Stimulated activated CD4-positive, alpha-beta T cell treated with anti-CD3 and anti-CD28 coated beads, Interleukin-15, amount 100 ng/mL, for 1 hour (primary cell): ENCODE measurements around the gene FLNC.
A peak's percentile ranks its signal among the peaks of the same experiment; 100 is the strongest.

Source experiments
- DNase-seq, 2 donors: peaks; one replicate each; pipeline ENCODE4 v3.0.0-alpha.2; 2020; ENCODE audit warnings: low read depth in 1 of 2, low spot score in 1 of 2

The FLNC gene

DNA sequence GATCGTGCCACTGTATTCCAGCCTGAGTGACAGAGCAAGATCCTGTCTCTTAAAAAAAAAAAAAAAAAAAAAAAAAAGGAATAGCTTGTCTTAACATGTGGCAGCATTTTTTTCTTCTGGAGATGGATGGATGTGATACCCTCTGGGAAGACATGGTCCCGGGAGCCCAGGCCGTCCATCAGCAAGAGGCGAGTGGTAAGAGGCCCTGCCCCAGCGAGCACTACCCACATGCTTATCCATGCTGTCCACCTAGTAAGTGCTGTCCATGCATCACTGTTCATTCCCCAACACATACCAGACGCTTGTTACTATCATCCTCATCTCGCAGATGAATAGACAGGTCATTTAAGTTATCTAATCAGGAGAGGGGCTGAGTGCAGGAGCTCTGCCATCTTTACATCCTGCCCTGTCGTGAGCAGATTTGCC lies 45.3 kb downstream of the FLNC start:
- no peak for DNase-seq

GRCh38 chr7:128876127-128876526 lies 45.9 kb downstream of the FLNC start:
- DNase-seq: no peak

DNA sequence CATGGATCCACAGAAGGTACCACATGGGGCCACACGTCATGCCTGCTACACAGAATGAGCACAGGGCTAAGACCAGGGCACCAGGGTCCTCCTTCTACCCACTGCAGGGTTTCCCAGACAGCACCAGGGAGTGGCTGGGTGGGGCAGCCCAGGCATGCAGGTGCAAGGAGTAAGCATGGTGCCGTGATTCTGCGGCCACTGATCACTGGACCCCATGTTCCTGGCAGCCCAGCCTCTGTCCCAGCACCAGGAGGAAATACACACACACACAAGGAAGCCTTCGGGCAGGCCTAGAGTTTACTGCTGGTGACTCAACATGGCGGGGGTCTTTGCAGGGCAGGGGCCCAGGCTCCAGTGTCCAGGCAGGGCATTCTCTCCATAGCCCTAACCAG lies 46.4 kb downstream of the FLNC start:
- DNase-seq: no peak

DNA sequence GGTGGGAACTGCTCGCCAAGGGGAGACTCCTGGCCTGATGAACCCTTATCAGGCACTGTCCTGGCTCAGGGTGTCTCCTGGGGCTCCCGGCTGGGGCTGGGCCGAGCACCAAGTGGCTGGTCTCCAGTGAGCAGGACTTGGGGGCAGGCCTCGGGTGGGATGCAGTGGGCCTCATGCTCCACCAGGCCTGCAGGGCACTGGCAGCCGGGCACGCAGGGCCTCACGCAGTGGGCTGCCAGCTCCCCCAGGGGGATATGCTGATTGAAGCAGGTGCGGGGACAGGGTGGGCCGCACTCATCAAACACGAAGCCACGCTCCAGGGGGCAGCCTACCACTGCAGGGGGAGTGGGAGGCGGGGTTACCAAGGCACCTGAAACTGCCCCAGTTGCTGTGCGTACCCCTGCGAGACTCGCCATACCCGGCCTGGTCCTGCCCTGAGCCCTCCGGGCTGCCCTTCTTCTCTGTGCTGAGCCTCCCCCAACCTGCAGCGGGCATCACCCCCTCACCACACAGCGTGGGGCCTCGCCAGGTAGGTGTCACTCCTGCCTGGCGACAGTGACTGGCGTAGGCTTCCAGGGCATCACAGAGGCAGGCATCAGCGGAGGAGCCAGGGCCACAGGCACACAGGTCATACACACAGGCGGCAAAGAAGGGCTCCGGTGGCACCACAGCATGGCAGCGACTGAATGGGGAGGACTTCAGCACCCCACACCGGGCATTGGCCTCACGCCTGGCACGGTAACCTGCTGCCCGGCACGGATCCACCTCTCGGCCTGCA lies 47.0 kb downstream of the FLNC start:
- DNase-seq: no peak

GRCh38 chr7:128877756-128878120 lies 47.5 kb downstream of the FLNC start:
- DNase-seq: no peak

DNA sequence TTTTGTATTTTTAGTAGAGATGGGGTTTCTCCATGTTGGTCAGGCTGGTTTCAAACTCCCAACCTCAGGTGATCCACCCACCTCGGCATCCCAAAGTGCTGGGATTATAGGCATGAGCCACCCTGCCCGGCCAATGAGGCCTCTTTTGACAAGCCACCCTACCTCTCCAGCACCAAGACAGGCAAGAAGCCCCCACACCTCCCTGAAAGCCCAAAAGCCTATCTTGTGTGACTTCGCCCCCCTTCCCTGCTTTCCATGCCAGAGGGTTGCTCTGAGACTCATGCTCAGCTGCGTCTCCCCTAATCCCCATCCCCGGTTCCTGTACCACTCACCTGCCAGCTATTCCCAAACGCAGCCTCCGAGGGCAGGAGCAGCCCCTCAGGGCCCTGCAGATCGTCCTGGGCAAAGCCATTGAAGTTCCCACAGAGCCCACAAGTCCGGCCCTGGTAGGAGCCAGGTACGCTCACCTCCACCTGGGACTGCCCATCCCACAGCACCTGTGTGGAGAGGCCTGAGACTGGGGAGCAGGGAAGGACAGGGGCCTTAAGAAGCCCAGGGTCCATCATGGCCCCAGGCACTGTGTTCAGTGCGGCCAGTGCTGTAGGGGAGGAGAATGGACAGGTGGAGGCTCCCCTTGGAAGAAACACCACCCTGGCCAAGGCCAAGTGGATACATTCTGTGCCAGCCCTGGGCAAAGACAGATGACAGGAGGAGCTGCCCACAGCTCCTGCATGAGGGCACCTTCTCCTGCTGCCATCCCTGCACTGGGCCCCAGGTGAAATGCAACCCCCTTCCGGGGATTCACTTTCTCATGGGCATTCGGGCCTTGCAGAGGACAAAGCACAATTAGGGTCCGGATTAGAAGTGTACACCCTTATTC lies 48.3 kb downstream of the FLNC start:
- no peak for DNase-seq

DNA sequence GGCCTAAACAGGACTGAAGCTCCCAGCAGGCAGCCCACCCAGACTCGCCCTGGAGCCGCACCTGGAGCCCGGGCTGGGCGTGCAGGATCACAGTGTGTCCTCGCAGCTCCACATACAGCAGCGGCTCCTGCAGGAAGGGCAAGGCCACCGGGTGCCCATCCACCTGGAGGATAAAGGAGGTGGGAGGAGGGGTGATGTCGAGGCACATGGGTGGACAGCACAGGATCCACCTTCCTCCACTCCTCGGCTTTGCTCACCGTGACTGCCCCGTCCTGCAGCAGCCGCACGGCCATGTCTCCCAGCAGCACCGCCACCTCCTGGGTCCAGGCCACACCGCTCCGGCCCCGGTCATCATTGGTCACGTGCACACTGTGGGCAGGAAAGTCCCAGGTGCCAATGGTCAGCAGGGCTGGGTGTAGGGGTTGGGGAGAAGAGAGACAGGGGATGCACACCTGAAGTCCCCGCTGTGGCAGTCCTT lies 49.3 kb downstream of the FLNC start:
- no peak for DNase-seq

GRCh38 chr7:128879939-128880746 lies 49.9 kb downstream of the FLNC start:
- DNase-seq: no peak

DNA sequence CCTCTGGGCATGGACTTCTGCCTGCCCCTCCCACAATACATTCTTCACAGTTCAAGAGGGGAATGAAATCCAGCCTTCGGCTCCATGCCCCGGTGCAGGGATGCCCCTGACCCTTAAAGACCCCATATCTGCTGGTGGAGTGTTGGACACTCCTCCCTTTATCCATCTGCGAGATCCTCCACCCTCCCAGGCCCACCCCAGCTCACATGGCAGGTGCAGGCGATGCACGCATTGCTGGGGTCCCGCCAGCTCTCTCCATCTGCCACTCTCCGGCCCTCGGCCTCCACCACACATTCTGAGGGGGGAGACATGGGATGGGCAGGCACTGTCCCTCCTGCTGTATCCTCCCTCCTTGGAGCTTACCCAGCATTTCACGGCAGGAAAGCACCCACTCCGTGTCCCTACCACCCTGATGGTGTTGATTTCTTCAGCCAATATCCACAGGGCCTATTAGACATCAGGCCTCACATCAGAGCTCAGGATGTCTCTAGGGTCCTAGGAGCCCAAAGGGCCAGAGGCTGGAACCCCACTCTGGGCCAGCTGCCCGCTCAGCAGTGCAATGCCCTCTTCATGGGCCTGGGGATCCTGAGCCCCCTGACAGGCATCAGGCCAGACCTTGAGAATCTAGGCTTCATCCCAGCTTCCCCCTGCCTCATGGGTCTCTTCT lies 50.7 kb downstream of the FLNC start:
- no peak for DNase-seq

GRCh38 chr7:128881458-128882125 lies 51.4 kb downstream of the FLNC start:
- no peak for DNase-seq

DNA sequence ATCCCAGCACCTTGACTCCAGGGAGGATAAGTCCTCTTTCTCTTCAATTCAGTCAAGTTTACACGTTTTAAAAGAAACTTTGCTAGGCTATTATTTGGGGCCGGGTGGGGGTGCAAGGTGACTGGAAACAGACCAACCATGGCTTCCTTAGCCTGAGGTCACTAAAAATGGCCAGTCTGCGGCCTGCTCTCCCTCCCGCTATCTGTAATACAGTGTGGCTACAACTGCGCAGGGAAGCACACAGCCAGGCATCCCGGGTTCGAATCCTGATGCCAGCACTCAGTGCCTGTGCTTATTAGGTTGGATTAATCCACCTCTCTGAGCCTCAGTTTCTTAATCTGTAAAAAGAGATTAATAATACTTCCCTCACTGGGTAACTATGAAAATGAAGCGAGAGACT lies 51.9 kb downstream of the FLNC start:
- no peak for DNase-seq

GRCh38 chr7:128883622-128884448 lies 53.6 kb downstream of the FLNC start:
- peak; percentile 65 to 81 for DNase-seq

DNA sequence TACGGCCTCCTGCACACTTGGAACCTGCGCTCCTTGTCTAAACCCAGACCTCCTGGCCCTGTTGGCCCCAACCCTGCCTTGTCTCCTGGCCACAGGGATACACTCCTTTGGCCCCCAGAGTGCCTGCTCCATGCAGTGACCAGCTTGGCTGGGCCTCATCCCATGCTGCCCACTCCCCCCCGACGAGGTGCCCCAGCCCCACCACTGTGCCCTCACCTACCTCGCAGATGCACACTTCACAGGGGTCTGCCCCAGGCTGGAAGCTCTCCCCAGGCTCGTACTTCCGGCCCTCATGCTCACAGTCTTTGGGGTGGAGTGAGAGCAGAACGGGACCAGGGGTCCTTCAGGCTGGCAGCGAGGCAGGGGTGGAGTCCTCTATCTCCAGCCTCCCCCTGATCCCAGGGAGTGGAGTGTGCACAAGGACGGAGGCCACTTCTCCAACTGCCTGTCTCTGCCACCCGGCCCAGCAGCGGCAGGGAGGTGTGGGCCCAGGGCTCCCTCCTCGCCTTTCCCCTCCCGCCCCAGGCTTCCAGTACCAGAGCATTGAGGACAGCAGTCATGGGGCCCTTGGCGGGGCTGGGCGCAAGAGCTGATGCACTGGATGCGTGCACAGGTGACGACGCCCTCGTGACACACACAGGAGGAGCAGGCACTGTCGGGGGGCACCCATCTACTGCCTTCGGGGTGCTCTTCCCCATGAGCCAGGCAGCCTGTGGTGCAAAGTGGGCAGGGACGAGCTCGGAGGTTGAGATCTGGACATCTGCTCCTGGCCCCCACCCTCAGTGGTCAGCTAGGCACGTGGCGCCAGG lies 54.6 kb downstream of the FLNC start:
- DNase-seq: no peak

- DNase-seq: no peak
Measured at GRCh38 chr7:128885370-128886187, 55.4 kb downstream of the FLNC start.

DNA sequence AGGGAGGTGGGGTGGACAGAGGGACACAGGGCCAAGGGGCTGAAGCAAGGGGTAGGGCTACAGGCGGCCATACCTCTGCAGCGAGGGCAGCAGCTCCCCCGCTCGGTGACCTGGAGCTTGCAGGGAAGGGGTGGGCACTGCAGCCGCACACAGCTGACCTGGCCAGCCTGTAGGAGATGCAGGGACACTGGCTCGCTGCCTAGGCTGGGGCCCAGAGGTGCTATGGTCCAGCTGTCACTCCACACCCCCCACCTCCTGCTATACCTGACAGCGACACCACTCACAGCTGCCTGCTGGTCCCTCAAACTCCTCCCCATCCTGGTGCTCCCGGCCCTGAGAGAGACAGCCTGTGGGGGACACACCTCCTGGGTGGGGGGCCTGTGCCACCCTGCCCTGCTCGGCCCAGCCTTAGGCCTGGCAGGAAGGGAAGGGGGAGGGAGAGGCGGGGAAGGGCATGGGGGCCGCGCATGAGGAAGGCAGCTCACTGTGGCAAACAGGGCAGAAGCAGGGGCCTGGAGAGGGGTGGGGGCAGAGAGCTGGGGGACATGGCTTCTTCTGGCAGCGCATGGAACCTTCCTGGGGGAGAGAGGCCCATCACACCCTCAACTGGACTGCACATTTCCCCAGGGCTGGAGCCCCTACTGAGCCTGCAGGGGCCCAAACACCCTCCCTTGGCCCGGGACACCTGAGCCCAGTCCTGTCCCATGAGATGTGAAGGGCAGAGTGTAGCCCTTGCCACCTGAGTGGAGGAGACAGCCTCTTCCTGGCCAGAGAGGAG lies 56.4 kb downstream of the FLNC start:
- DNase-seq: no peak

DNA sequence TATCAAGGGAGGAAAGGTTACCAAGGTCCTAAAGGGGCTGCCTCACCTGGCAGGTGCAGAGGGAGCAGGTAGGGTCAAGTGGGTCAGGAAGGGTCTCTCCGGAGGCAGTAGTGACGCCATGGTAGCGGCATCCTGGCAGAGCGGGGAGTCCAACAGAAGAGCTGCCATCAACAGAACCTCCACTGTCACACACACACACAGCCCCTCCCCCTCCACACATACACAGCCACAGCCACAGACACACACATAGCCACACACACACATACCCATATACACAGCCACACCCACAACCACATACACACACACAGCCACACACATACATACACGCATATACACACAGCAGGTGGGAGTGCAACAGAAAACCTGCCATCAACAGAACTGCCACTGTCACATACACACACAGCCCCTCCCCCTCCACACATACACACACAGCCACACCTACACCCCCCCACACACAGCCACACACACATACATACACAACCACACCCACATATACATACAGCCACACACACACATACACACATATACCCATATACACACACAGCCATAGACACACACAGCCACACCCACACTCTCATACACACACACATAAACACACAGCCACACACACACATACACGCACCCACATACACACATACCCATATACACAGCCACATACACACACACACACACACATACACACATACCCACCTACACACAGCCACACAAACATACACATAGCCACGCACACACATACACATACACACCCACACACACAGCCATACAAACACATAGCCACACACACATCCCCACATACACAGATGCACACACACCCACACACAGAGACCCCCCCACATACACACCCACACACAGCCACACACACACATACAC lies 57.2 kb downstream of the FLNC start:
- no peak for DNase-seq
